MG63 (cell line): ENCODE data around the gene NACC2. TPM values are rescaled to one million over a fixed set of nuclear protein-coding genes. Genes with fewer than 3 reads are reported as not detected.

Experiments used
- DNase-seq: peaks from one replicate; pipeline ENCODE4 v3.0.0-alpha.2; 2020
- H3K27me3 ChIP-seq: fragments of 250-450 bp; sonication (Bioruptor Pico); 2 replicates; pipeline ENCODE4 v1.5.1; 2020; ENCODE audit warnings: mild to moderate bottlenecking, moderate library complexity
- H3K36me3 ChIP-seq: fragments of 250-450 bp; sonication (Bioruptor Pico); 2 replicates; pipeline ENCODE4 v1.5.1; 2020; ENCODE audit warnings: mild to moderate bottlenecking, moderate library complexity
- H3K4me3 ChIP-seq: fragments of 250-450 bp; sonication (Bioruptor Pico); 2 replicates; pipeline ENCODE4 v1.5.1; 2020; ENCODE audit warnings: mild to moderate bottlenecking, moderate library complexity
- H3K9me3 ChIP-seq: fragments of 250-450 bp; sonication (Bioruptor Pico); 2 replicates; pipeline ENCODE4 v1.5.1; 2020; ENCODE audit warnings: mild to moderate bottlenecking, moderate library complexity
- total RNA-seq: library from RNA; depleted of rRNA; stranded (reverse); fragments of >200 nt; shearing (Covaris generic); gene quantifications from 2 replicates; pipeline ENCODE4 v1.2.3, GENCODE V29; 2014; ENCODE audit warnings: low replicate concordance

NACC2 gene
- total RNA-seq, 1 experiment from 2014 or later: 22.4 TPM

GRCh38 chr9:136020206-136020605 is 74.9 kb downstream of the NACC2 start:
- no peak for DNase-seq
- Histone ChIP-seq H3K27me3 (no peaks in the 10 kb centered on the region), H3K9me3 (no peaks in the 10 kb centered on the region), H3K4me3 (no peak overlapping the region), H3K36me3 (0 out of 2 replicates have a peak, but pooled peaks cover 2% of the 10 kb centered on the region)

DNA sequence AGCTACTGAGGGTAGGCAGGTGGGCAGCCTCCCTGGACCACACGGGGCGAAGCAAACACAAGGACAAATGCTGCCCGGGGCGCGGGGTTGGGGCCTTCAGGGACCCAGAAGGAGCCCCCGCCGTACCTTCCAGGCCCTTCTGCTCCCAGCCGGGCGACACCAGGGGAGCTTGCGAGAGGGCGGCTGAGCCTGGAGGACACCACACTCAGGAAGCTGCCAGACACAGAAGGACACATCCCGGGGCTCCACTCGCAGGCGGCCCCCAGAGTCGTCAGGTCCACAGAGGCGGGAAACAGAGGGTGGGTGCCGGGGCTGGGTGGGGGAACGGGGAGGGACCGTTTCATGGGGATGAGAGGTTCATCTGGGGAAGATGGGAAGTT is 75.4 kb downstream of the NACC2 start:
- Histone ChIP-seq H3K36me3 (peaks cover 2% of the 10 kb centered on the region; the same call in 1 of the 2 replicates), H3K9me3 (no peaks in the 10 kb centered on the region), H3K27me3 (no peaks in the 10 kb centered on the region), H3K4me3 (no peak overlapping the region)
- no peak for DNase-seq

- Histone ChIP-seq H3K27me3 (no peaks in the 10 kb centered on the region), H3K4me3 (no peak overlapping the region), H3K9me3 (no peaks in the 10 kb centered on the region), H3K36me3 (peaks cover 2% of the 10 kb centered on the region; the same call in 1 of the 2 replicates)
- no peak for DNase-seq
Measured at GRCh38 chr9:136019041-136019680, 75.9 kb downstream of the NACC2 start.

DNA sequence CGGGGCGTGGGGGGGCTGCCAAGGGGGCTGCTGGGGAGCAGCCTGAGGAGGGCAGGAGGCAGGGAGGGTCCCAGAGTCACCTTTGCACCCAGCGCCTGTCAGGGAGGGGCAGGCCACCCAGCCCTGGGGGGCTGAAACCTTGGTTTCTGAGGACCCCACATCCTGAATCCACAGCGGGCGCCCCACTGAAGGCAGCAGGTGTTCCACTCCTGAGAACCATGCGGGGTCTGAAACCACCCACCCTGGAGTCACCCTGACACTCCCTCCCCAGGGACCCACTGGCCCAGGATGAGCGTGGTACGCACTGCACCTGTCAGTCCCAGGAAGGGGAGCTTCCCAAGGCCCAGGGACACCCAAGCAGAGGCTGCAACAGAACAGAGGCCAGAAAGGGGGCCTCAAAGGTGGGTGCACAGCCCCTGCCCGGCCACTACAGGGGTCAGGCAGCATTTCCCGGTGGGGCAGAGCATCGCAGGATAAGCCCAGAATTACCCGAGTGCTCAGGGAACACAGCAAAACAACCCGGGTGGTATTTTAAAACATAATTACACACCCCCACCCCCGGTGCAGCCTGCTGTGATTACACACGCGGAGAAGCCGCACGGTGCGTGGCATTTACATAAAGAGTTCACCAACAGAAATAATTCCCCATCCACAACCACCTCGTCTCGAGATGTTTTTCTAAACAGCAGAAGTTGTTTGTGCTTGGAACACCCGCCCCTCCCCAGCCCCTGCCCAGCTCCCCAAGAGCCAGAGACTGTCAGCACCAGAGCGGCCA is 76.6 kb downstream of the NACC2 start:
- Histone ChIP-seq H3K36me3 (no peaks in the 10 kb centered on the region; the same call in 1 of the 2 replicates), H3K4me3 (no peak overlapping the region), H3K9me3 (no peaks in the 10 kb centered on the region), H3K27me3 (no peaks in the 10 kb centered on the region)
- no peak for DNase-seq

GRCh38 chr9:136017289-136018190 is 77.5 kb downstream of the NACC2 start:
- Histone ChIP-seq H3K9me3 (no peaks in the 10 kb centered on the region), H3K36me3 (peaks cover 2% of the 10 kb centered on the region; the same call in 1 of the 2 replicates), H3K27me3 (no peaks in the 10 kb centered on the region), H3K4me3 (no peak overlapping the region)
- DNase-seq: no peak

GRCh38 chr9:136016572-136017288 is 78.4 kb downstream of the NACC2 start:
- Histone ChIP-seq H3K27me3 (no peaks in the 10 kb centered on the region), H3K4me3 (no peak overlapping the region), H3K36me3 (peaks cover 4% of the 10 kb centered on the region), H3K9me3 (no peaks in the 10 kb centered on the region)
- no peak for DNase-seq

GRCh38 chr9:136015656-136016571 is 79.2 kb downstream of the NACC2 start:
- H3K36me3 ChIP-seq: peaks cover 4% of the 10 kb centered on the region

GRCh38 chr9:136014924-136015633 is 80.0 kb downstream of the NACC2 start:
- Histone ChIP-seq H3K27me3 (no peaks in the 10 kb centered on the region), H3K9me3 (no peaks in the 10 kb centered on the region), H3K36me3 (peaks cover 4% of the 10 kb centered on the region), H3K4me3 (no peak overlapping the region)
- no peak for DNase-seq

More at GRCh38 chr9:136015656-136016571, 79.2 kb downstream of the NACC2 start:
- Histone ChIP-seq H3K4me3 (no peak overlapping the region), H3K27me3 (no peaks in the 10 kb centered on the region), H3K9me3 (no peaks in the 10 kb centered on the region)
- DNase-seq: no peak

- H3K27me3 ChIP-seq: no peaks in the 10 kb centered on the region
- H3K4me3 ChIP-seq: no peak overlapping the region
- peaks cover 4% of the 10 kb centered on the region for H3K36me3 ChIP-seq
- H3K9me3 ChIP-seq: no peaks in the 10 kb centered on the region
- no peak for DNase-seq
Measured at GRCh38 chr9:136014147-136014923, 80.8 kb downstream of the NACC2 start.

DNA sequence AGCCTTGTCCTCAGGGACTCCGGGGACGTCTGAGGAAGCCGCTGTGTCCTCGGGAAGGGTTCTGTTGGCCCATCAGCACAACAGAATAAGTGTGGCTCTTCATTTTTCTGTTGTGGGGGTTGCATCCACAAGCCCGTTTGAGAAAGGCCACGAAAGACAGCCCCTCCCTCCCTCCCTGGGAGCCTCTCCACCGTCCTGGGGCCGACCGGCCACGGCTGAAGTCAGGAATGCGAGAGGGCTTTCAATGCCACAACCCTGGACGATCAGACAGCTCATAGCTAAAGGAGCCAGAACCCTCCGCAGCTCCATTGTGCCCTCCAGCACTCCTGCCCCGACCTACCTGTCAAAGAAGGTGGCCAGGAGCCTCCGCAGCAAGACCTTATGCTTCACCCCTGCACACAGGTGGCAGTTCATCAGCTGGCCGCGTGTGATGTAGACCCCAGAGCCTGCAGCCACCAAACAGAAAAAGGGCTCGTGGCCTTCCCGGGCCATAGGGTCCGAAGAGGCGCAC is 81.5 kb downstream of the NACC2 start:
- Histone ChIP-seq H3K9me3 (no peaks in the 10 kb centered on the region), H3K27me3 (no peaks in the 10 kb centered on the region), H3K4me3 (no peak overlapping the region), H3K36me3 (peaks cover 4% of the 10 kb centered on the region)
- DNase-seq: no peak

DNA sequence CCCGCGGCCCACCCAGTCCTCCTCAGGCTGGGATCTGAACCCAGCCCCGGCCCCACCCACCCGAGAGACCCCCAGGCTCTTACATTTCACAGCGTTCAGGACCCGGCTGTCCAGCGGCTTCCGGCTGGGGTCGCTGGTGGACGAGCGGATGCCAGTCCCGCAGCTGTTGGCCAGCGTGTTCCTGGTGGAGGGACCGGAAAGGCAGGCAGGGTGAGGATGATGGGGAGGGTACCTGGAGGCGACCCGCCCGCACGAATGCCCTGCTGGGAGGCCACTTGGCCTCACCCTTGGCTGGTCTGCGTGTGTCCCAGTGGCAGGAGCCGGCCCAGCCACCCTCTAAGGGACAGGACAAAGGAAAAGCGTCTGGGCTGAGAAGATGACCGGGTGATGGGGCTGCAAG is 82.0 kb downstream of the NACC2 start:
- no peaks in the 10 kb centered on the region for H3K9me3 ChIP-seq
- H3K36me3 ChIP-seq: peaks cover 4% of the 10 kb centered on the region
- no peaks in the 10 kb centered on the region for H3K27me3 ChIP-seq
- H3K4me3 ChIP-seq: no peak overlapping the region
- DNase-seq: no peak

DNA sequence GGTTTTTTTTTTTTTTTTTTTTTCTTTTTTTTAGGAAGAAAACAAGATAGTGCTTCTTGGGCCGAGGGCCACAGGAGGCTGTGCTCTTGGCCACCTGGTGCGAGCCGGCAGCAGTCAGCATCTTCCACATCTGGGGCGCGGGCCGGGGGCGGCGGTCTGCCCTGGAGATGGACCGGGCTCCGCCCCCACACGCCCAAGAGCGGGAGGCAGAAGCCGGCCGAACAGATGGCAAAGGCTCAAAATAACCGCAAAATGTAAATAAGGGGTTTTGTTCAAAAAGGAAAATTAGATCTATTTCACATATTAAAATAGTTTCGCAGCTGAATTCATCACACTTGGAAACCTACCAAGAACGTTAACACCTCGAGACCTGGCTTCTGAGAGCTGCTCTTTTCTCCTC is 82.4 kb downstream of the NACC2 start:
- H3K27me3 ChIP-seq: no peaks in the 10 kb centered on the region
- no peaks in the 10 kb centered on the region for H3K9me3 ChIP-seq
- H3K4me3 ChIP-seq: no peak overlapping the region
- peaks cover 4% of the 10 kb centered on the region for H3K36me3 ChIP-seq
- no peak for DNase-seq

DNA sequence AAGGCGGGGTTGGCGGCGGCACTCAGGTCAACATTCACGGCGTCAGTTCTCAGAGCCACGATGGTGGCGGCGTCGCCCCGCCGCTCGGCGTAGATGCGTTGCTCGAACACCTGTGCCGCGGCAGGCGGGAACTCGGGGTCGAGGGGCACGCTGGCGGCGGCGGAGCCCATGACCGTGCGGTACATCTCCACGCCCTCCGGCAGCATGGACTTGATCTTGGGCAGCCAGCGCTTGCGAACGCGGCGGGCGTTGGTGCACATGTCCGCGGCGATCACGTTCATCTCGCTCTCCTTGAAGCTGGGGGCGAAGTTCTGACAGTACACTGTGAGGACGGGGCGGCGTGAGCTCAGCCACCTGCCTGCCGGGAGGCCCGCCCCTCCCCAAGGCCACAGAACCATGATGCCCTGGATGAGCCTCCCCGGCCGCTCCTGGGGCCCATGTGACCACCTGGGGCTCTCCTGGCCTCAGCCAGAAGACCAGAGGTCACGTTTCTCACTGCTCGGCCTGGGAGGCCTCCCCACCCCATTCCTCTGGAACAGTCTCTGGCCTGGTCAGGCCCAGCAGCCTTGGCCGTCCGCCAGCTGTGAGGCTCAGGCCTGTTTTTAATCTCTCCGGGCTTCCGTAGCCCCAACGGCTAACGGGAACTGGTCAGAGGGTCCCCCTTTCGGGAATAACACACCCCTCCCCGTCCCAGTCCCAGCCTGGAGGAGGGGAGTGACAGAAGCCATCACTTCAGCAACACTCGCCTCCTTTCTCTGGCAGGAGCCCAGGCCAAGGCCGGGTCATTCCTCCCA is 83.2 kb downstream of the NACC2 start:
- no peak for DNase-seq
- H3K27me3 ChIP-seq: no peaks in the 10 kb centered on the region
- no peak overlapping the region for H3K4me3 ChIP-seq
- peaks cover 4% of the 10 kb centered on the region for H3K36me3 ChIP-seq
- H3K9me3 ChIP-seq: no peaks in the 10 kb centered on the region

DNA sequence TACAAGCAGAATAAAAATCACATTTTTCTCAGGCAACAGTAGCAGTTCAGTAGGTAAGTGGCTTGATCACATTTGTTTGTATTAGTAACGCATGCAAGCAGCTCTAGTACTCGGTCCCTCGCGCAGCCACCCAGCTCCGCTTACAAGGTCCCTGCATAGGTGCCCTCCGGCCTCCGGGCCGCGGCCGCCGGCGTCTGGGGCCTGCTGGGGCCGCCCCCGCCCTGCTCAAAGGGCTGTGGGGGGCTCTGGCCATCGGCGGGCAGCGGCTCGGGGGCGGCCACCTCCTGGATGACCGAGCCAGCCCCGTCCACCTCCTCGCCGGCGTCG is 83.8 kb downstream of the NACC2 start:
- Histone ChIP-seq H3K4me3 (no peak overlapping the region), H3K27me3 (no peaks in the 10 kb centered on the region), H3K9me3 (no peaks in the 10 kb centered on the region), H3K36me3 (peaks cover 4% of the 10 kb centered on the region)
- no peak for DNase-seq
